B cell (primary cell): Measurements from ENCODE around the gene TBC1D3E.
"Not testable (repeated sequence)": the region's sequence is repeated elsewhere in the genome, so short reads cannot be mapped to it uniquely, and the experiment has no call there.

Experiments used
- EZH2 ChIP-seq: IDR thresholded peaks from 2 replicates; pipeline ENCODE4 v1.6.1; 2012; ENCODE audit warnings: borderline replicate concordance, low read depth, mild to moderate bottlenecking, moderate library complexity, low read length; ENCODE audit not compliant: insufficient read depth, poor library complexity, severe bottlenecking
- TF ChIP-seq, protein P1 (sequence below): fragments of 200-600 bp; IDR thresholded peaks from one replicate; pipeline ENCODE4 v1.8.0; 2022; ENCODE audit warnings: antibody characterized with exemption, mild to moderate bottlenecking

DNA sequence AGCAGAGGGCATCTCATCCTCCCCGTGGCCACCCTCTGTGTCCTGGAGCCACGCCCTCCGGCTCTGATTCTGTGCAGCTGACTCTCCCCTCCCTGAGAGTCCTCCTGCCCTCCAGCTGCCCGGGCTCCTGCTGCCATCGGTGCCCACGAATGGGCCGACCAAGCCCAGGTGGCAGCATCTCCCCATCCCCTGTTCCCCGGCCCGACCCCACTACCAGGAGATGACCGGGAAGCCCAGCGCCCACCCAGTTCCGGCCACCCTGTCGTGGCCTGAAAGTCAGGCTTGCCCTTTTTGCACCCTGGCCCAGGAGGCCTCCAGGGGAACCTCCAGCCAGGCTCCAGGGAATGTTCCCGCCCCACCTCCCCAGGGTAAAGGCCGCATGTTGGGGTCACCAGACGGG, 7.1 kb downstream of the TBC1D3E start:
- TF ChIP-seq, protein P1, sequence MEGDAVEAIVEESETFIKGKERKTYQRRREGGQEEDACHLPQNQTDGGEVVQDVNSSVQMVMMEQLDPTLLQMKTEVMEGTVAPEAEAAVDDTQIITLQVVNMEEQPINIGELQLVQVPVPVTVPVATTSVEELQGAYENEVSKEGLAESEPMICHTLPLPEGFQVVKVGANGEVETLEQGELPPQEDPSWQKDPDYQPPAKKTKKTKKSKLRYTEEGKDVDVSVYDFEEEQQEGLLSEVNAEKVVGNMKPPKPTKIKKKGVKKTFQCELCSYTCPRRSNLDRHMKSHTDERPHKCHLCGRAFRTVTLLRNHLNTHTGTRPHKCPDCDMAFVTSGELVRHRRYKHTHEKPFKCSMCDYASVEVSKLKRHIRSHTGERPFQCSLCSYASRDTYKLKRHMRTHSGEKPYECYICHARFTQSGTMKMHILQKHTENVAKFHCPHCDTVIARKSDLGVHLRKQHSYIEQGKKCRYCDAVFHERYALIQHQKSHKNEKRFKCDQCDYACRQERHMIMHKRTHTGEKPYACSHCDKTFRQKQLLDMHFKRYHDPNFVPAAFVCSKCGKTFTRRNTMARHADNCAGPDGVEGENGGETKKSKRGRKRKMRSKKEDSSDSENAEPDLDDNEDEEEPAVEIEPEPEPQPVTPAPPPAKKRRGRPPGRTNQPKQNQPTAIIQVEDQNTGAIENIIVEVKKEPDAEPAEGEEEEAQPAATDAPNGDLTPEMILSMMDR: not testable (repeated sequence)
- not testable (repeated sequence) for TF ChIP-seq EZH2
